ENCODE measurements around the gene TTC39A.

Gene TTC39A

DNA sequence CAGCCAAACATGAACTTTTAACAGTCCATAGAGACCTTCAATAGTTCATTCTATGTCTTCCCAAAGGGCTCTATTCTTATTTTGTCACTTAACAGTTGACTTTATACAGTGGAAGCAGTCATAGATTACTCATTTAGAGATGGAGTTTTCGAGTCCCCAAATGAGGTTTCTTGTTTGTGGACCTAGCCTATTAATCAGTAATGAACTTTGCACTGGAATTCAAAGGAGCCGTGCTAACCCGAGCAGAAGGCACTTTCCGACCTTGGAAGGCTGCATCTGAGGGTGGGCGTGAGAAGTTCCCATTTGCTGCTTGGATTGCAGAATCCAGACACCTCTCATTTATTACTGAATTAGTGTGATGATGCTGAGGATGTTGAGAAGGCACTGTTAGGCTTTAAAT is 46.4 kb downstream of the TTC39A start:
- no peak for DNase-seq
- Histone ChIP-seq H3K27me3 (ENCODE audit: insufficient read depth, low read depth, severe bottlenecking) (no peaks in the 10 kb centered on the region), H3K9me3 (ENCODE audit: severe bottlenecking) (no peaks in the 10 kb centered on the region), H3K4me3 (ENCODE audit: low read depth, low read length) (no peak overlapping the region), H3K27ac (no peak overlapping the region), H3K36me3 (peaks cover 17% of the 10 kb centered on the region)
- TF ChIP-seq, protein P1, sequence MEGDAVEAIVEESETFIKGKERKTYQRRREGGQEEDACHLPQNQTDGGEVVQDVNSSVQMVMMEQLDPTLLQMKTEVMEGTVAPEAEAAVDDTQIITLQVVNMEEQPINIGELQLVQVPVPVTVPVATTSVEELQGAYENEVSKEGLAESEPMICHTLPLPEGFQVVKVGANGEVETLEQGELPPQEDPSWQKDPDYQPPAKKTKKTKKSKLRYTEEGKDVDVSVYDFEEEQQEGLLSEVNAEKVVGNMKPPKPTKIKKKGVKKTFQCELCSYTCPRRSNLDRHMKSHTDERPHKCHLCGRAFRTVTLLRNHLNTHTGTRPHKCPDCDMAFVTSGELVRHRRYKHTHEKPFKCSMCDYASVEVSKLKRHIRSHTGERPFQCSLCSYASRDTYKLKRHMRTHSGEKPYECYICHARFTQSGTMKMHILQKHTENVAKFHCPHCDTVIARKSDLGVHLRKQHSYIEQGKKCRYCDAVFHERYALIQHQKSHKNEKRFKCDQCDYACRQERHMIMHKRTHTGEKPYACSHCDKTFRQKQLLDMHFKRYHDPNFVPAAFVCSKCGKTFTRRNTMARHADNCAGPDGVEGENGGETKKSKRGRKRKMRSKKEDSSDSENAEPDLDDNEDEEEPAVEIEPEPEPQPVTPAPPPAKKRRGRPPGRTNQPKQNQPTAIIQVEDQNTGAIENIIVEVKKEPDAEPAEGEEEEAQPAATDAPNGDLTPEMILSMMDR (IDR thresholded peaks at IDR 0.05; ENCODE audit: low read depth, low read length) = no peak

DNA sequence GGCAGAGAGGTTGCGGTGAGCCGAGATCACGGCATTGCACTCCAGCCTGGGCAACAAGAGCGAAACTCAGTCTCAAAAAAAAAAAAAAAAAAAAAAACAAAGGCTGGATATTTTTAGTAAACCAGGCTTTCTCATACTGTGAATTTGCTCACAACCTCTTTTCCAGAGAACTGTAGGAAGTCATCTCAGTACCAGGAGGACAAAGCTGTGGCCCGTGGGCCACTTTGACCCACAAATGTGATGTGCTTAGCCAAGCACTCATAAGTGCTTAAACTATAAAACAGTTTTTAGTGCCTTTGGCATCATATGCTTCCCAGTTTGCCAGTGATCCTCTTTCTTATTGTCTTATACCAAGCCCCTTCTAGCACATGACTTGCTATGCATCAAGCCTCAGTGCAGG is 47.8 kb downstream of the TTC39A start:
- Histone ChIP-seq H3K27me3 (ENCODE audit: insufficient read depth, low read depth, severe bottlenecking) (no peaks in the 10 kb centered on the region), H3K9me3 (ENCODE audit: severe bottlenecking) (no peaks in the 10 kb centered on the region), H3K4me3 (ENCODE audit: low read depth, low read length) (no peak overlapping the region), H3K36me3 (peaks cover 9% of the 10 kb centered on the region), H3K27ac (no peak overlapping the region)
- TF ChIP-seq, protein P1 (IDR thresholded peaks at IDR 0.05; ENCODE audit: low read depth, low read length) = no peak
- no peak for DNase-seq

DNA sequence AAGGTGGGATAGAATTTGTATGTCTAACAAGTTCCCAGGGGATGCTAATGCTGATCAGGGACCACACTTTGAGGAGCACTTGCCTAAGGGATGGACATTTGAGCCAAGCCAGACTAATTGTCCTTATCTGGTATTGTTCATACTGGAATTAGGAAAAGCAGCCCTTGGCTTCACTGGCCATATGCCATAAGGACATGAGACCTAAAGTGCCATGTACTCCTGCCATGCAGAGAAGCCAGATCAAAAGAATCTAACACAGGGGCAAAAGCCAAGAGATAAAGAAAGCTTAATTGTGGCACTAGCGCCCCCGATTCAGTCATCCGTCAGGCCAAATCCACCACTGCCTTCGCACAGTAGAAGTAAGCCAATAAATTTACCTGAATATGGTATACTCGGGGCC is 48.6 kb downstream of the TTC39A start:
- Histone ChIP-seq H3K27me3 (ENCODE audit: insufficient read depth, low read depth, severe bottlenecking) (no peaks in the 10 kb centered on the region), H3K27ac (no peak overlapping the region), H3K4me3 (ENCODE audit: low read depth, low read length) (no peak overlapping the region), H3K9me3 (ENCODE audit: severe bottlenecking) (no peaks in the 10 kb centered on the region), H3K36me3 (peaks cover 3% of the 10 kb centered on the region)
- no peak for DNase-seq
- TF ChIP-seq, protein P1 (IDR thresholded peaks at IDR 0.05; ENCODE audit: low read depth, low read length) = no peak

DNA sequence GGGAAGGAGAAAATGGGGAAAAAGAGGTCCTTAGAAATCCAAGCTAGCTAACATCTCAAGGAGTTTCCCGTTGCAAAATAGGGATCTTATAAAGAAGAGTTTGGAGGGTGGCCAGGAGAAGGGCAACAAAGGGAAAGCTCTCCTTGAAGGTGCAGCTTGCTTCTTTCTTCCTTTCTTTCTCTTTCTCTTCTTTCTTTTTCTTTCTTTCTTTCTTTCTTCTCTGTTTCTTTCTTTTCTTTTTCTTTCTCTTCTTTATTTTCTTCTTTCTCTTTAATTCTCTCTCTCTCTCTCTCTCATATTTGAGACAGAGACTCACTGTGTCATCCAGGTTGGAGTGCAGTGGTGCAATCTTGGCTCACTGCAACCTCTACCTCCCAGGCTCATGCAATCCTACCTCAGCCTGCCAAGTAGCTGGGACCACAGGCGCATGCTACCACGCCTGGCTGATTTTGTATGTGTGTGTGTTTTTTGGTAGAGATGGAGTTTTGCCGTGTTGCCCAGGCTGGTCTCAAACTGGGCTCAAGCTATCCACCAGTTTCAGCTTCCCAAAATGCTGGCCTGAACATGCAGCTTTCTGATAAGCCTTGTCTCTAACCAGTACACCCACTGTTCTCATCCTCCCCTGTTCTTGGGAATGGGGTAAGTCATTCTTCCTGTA is 49.9 kb downstream of the TTC39A start:
- Histone ChIP-seq H3K9me3 (ENCODE audit: severe bottlenecking) (no peaks in the 10 kb centered on the region), H3K27me3 (ENCODE audit: insufficient read depth, low read depth, severe bottlenecking) (no peaks in the 10 kb centered on the region), H3K36me3 (peaks cover 7% of the 10 kb centered on the region), H3K4me3 (ENCODE audit: low read depth, low read length) (no peak overlapping the region), H3K27ac (no peak overlapping the region)
- TF ChIP-seq, protein P1 (IDR thresholded peaks at IDR 0.05; ENCODE audit: low read depth, low read length) = no peak
- no peak for DNase-seq

DNA sequence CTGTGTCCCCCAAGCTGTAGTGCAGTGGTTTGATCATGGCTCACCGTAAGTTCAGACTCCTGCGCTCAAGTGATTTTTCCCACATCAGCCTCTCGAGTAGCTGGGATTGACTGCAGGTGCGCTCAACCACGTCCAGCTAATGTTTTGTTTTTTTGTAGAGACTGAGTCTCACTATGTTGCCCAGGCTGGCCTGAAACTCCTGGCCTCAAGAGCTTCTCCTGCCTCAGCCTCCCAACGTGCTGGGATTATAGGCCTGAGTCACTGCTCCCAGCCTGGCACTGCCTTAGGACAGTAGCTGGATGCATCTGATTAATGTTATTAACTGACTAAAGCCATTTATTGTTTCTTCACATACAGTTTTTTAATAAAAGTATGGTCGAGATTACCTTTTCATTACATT is 54.1 kb downstream of the TTC39A start:
- H3K9me3 ChIP-seq (ENCODE audit: severe bottlenecking) = no peaks in the 10 kb centered on the region
- no peak overlapping the region for H3K27ac ChIP-seq
- TF ChIP-seq, protein P1 (IDR thresholded peaks at IDR 0.05; ENCODE audit: low read depth, low read length) = no peak
- no peak overlapping the region for H3K4me3 ChIP-seq (ENCODE audit: low read depth, low read length)
- peaks cover 26% of the 10 kb centered on the region for H3K36me3 ChIP-seq
- no peak for DNase-seq
- no peaks in the 10 kb centered on the region for H3K27me3 ChIP-seq (ENCODE audit: insufficient read depth, low read depth, severe bottlenecking)

DNA sequence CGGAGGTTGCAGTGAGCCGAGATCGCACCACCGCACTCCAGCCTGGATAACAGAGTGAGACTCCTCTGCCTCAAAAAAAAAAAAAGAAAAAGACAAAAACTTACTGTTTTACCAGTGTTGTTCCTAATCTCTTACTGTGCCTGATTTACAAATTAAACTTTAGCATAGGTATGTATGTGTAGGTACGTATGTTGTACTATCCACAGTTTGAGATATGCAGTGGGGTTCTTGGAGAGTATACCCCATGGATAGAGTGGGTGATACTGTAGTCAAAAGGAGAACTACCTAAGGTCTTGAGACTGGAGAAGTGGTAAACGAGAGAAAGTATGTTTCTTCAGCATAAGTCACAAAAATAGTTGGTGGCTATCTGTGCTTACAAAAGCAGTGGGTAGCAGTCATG is 55.7 kb downstream of the TTC39A start:
- no peaks in the 10 kb centered on the region for H3K9me3 ChIP-seq (ENCODE audit: severe bottlenecking)
- TF ChIP-seq, protein P1 (IDR thresholded peaks at IDR 0.05; ENCODE audit: low read depth, low read length) = no peak

More for the DNA sequence above, 55.7 kb downstream of the TTC39A start:
- DNase-seq = no peak
- Histone ChIP-seq H3K4me3 (ENCODE audit: low read depth, low read length) (no peak overlapping the region), H3K27ac (no peak overlapping the region), H3K27me3 (ENCODE audit: insufficient read depth, low read depth, severe bottlenecking) (no peaks in the 10 kb centered on the region), H3K36me3 (peaks cover 40% of the 10 kb centered on the region)

Measured in WERI-Rb-1 (cell line).